HCT116 (cell line): ENCODE results near the gene ARHGAP10. TPM values are rescaled to one million over a fixed set of nuclear protein-coding genes. Genes with fewer than 3 reads are reported as not detected.

Experiments used
- ATAC-seq: fragments of 200-7000 bp; cut with Tn5 transposase; 2 replicates; pipeline ENCODE4 v1.9.1; 2020; ENCODE audit warnings: mild to moderate bottlenecking, moderate library complexity
- BruUV-seq: library from RNA; stranded (reverse); fragments of 400-500 nt; replicated peaks from 2 replicates; lab custom pipeline; 2021; lab: Mats Ljungman, UMichigan
- CTCF ChIA-PET: fragments of 300-600 bp; sonication (Branson Sonifier 250); formaldehyde crosslinking; loops from one replicate; lab custom pipeline; 2021; ENCODE audit warnings: antibody characterized with exemption; lab: Charles Lee
- POLR2A ChIA-PET: fragments of 300-600, 350-600 bp; sonication (Branson Sonifier 250); formaldehyde crosslinking; loops from one replicate; lab custom pipeline; 2021; ENCODE audit warnings: antibody characterized with exemption; lab: Charles Lee
- RAD21 ChIA-PET, 2 experiments: fragments of 300-600 bp; sonication (Branson Sonifier 250); formaldehyde crosslinking; loops; one replicate each; lab custom pipeline; 2023; ENCODE audit warnings: low total read pairs in 2 of 2; ENCODE audit not compliant: uncharacterized antibody in 2 of 2, unreplicated experiment in 2 of 2, low non-redundant PET in 1 of 2; lab: Charles Lee
- DNase-seq: peaks from one replicate; pipeline ENCODE4 v3.0.0-alpha.2; 2010; ENCODE audit warnings: low read depth, low spot score
- H2AFZ ChIP-seq: fragments of 200-600 bp; shearing (Covaris generic), sonication (generic); 2 replicates; pipeline ENCODE4 v1.6.1; 2017; ENCODE audit warnings: low read depth, mixed run types, mixed read lengths, antibody characterized with exemption, low read length; ENCODE audit not compliant: poor library complexity, severe bottlenecking
- H3K27ac ChIP-seq: 2 replicates; pipeline ENCODE4 v1.5.1; 2012; ENCODE audit warnings: low read depth, low read length
- H3K27me3 ChIP-seq: fragments of 200-600 bp; sonication (generic); 2 replicates; pipeline ENCODE4 v1.6.1; 2016; ENCODE audit warnings: mixed run types, low read length, mixed read lengths; ENCODE audit not compliant: insufficient read depth
- H3K36me3 ChIP-seq, 2 experiments: fragments of 200-500 bp in 1 of 2; fragments of 200-600 bp in 1 of 2; sonication (Bioruptor generic) in 1 of 2; sonication (generic) in 1 of 2; 2 replicates each; pipeline versions ENCODE4 v1.5.1 to v1.6.1; 2014 to 2016; ENCODE audit warnings: low read length in 2 of 2, inconsistent platforms in 1 of 2, mixed read lengths in 1 of 2, mixed run types in 1 of 2; ENCODE audit not compliant: insufficient read depth in 2 of 2, control insufficient read depth in 1 of 2
- H3K4me1 ChIP-seq, 2 experiments: fragments of 200-600 bp in 1 of 2; sonication (generic) in 1 of 2; 2 replicates each; pipeline versions ENCODE4 v1.5.1 to v1.6.1; 2012 to 2017; ENCODE audit warnings: low read length in 2 of 2, inconsistent platforms in 1 of 2, mild to moderate bottlenecking in 1 of 2, mixed read lengths in 1 of 2, mixed run types in 1 of 2, moderate library complexity in 1 of 2; ENCODE audit not compliant: insufficient read depth in 2 of 2, control insufficient read depth in 1 of 2
- H3K4me2 ChIP-seq: fragments of 200-600 bp; sonication (generic); 2 replicates; pipeline ENCODE4 v1.6.1; 2017; ENCODE audit warnings: mixed run types, low read length, mixed read lengths
- H3K4me3 ChIP-seq, 2 experiments: fragments of 200-600 bp in 1 of 2; sonication (generic) in 1 of 2; replicated peaks in 1 of 2; 2 replicates each; pipeline ENCODE4 v1.5.1; 2011 to 2016; ENCODE audit warnings: low read length in 2 of 2, control low read depth in 1 of 2, low read depth in 1 of 2, mild to moderate bottlenecking in 1 of 2, mixed read lengths in 1 of 2, mixed run types in 1 of 2
- H3K79me2 ChIP-seq: fragments of 200-600 bp; sonication (generic); 2 replicates; pipeline ENCODE4 v1.6.1; 2017; ENCODE audit warnings: mild to moderate bottlenecking, mixed run types, low read length, moderate library complexity, mixed read lengths; ENCODE audit not compliant: insufficient read depth
- H3K9ac ChIP-seq: fragments of 200-600 bp; sonication (generic); 2 replicates; pipeline ENCODE4 v1.6.1; 2016; ENCODE audit warnings: low read length, mixed read lengths
- H3K9me2 ChIP-seq: fragments of 200-600 bp; sonication (generic), shearing (Covaris generic); 2 replicates; pipeline ENCODE4 v1.6.1; 2017; ENCODE audit warnings: mixed run types, mild to moderate bottlenecking, moderate library complexity; ENCODE audit not compliant: insufficient read depth
- H3K9me3 ChIP-seq, 2 experiments: fragments of 200-500 bp in 1 of 2; fragments of 200-600 bp in 1 of 2; sonication (Bioruptor generic) in 1 of 2; sonication (generic) in 1 of 2; 2 replicates each; pipeline ENCODE4 v1.6.1; 2014 to 2017; ENCODE audit warnings: low read length in 2 of 2, mixed read lengths in 2 of 2, inconsistent platforms in 1 of 2, low read depth in 1 of 2, mild to moderate bottlenecking in 1 of 2, mixed run types in 1 of 2, moderate library complexity in 1 of 2; ENCODE audit not compliant: control insufficient read depth in 1 of 2, insufficient read depth in 1 of 2
- H4K20me1 ChIP-seq: fragments of 200-600 bp; sonication (generic), shearing (Covaris generic); 2 replicates; pipeline ENCODE4 v1.6.1; 2017; ENCODE audit warnings: mixed run types, mild to moderate bottlenecking, moderate library complexity; ENCODE audit not compliant: insufficient read depth
- CBX3 ChIP-seq: IDR thresholded peaks from 2 replicates; pipeline ENCODE4 v1.6.1; 2012; ENCODE audit warnings: low read depth
- CEBPB ChIP-seq: IDR thresholded peaks from 2 replicates; pipeline ENCODE4 v1.6.1; 2012; ENCODE audit warnings: low read depth
- EGR1 ChIP-seq: IDR thresholded peaks from 2 replicates; pipeline ENCODE4 v1.6.1; 2012; ENCODE audit warnings: low read depth
- ELF1 ChIP-seq: IDR thresholded peaks from 2 replicates; pipeline ENCODE4 v1.6.1; 2012; ENCODE audit warnings: low read depth, borderline replicate concordance
- EZH2 ChIP-seq: fragments of 200-600 bp; sonication (generic); IDR thresholded peaks from 2 replicates; pipeline ENCODE4 v1.6.1; 2017; ENCODE audit warnings: antibody characterized with exemption, mixed run types
- EZH2phosphoT487 ChIP-seq: fragments of 200-600 bp; IDR thresholded peaks from 2 replicates; pipeline ENCODE4 v1.6.1; 2018; ENCODE audit warnings: antibody characterized with exemption, borderline replicate concordance
- FOSL1 ChIP-seq: IDR thresholded peaks from 2 replicates; pipeline ENCODE4 v1.6.1; 2012; ENCODE audit warnings: low read depth
- SIN3A ChIP-seq: IDR thresholded peaks from 2 replicates; pipeline ENCODE4 v1.6.1; 2012; ENCODE audit warnings: low read depth
- SP1 ChIP-seq: IDR thresholded peaks from 2 replicates; pipeline ENCODE4 v1.6.1; 2012; ENCODE audit warnings: low read depth
- YY1 ChIP-seq: IDR thresholded peaks from 2 replicates; pipeline ENCODE4 v1.6.1; 2011; ENCODE audit warnings: low read length, low read depth, moderate library complexity, mild to moderate bottlenecking; ENCODE audit not compliant: insufficient replicate concordance; ENCODE audit errors: extremely low read depth
- intact Hi-C: fragments of 100-400 bp; cut with micrococcal nuclease; formaldehyde crosslinking; loops from 2 replicates; pipeline ENCODE4 v1.10.0; 2022
- total RNA-seq: library from RNA; stranded (reverse); gene quantifications from one replicate; pipeline ENCODE4 v1.2.1, GENCODE V29; 2021; ENCODE audit not compliant: unreplicated experiment
- TF ChIP-seq, protein P1 (sequence below), 3 experiments: fragments of 200-600 bp in 1 of 3; sonication (generic) in 1 of 3; IDR thresholded peaks in 2 of 3; conservative IDR thresholded peaks in 1 of 3; 2 replicates each; pipeline ENCODE4 v1.5.1; 2012 to 2017; ENCODE audit warnings: low read depth in 2 of 3, low read length in 2 of 3, antibody characterized with exemption in 1 of 3, borderline replicate concordance in 1 of 3, control low read depth in 1 of 3, mild to moderate bottlenecking in 1 of 3, mixed read lengths in 1 of 3, mixed run types in 1 of 3, moderate library complexity in 1 of 3; ENCODE audit not compliant: insufficient read depth in 1 of 3
- TF ChIP-seq, protein P2 (sequence below): IDR thresholded peaks from 2 replicates; pipeline ENCODE4 v1.6.1; 2012
- TF ChIP-seq, protein P3 (sequence below): IDR thresholded peaks from 2 replicates; pipeline ENCODE4 v1.6.1; 2012; ENCODE audit warnings: low read depth

The ARHGAP10 gene
- total RNA-seq, 1 experiment from 2014 or later: 24.7 TPM

DNA sequence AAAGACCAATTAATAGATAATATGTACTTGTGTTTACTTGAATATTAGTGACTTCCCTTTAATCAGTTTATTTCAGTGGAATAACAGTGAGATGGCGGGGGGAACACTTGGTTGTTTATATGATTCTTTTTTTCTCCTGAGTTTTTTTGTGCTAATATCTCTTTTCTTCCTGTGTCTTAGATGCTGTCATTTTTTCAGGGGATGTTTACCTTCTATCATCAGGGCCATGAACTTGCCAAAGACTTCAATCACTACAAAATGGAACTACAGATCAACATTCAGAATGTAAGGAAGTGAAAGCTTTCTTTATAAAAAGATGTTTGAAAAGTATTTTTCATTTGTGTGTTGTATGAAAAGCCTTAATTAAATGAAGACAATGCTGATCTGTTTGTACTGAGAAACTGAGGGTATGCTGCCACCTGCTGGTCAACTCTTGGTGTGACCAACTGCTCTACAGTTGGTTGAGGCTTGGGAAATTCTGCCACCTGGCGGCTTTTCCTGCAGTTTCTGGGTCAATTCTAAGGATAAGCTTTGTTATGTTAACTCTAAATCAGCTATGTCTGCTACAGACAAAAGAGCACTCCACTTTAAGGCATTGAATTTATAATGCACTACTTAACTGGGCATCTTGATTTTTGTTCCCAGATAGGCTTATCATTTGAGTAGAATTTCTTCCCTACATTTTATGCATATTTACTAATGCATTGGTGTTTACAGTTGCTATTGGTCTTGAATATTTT, 134.8 kb downstream of the ARHGAP10 start (continued):
- TF ChIP-seq, protein P1, sequence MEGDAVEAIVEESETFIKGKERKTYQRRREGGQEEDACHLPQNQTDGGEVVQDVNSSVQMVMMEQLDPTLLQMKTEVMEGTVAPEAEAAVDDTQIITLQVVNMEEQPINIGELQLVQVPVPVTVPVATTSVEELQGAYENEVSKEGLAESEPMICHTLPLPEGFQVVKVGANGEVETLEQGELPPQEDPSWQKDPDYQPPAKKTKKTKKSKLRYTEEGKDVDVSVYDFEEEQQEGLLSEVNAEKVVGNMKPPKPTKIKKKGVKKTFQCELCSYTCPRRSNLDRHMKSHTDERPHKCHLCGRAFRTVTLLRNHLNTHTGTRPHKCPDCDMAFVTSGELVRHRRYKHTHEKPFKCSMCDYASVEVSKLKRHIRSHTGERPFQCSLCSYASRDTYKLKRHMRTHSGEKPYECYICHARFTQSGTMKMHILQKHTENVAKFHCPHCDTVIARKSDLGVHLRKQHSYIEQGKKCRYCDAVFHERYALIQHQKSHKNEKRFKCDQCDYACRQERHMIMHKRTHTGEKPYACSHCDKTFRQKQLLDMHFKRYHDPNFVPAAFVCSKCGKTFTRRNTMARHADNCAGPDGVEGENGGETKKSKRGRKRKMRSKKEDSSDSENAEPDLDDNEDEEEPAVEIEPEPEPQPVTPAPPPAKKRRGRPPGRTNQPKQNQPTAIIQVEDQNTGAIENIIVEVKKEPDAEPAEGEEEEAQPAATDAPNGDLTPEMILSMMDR (IDR thresholded peaks at IDR 0.05 in 2 of 3, conservative IDR thresholded peaks at IDR 0.05 in 1 of 3; ENCODE audit: borderline replicate concordance in 1 of 3, insufficient read depth in 1 of 3, low read depth in 2 of 3, low read length in 2 of 3): peak; percentile 97 to 100 (median 100)
- TF ChIP-seq, protein P2, sequence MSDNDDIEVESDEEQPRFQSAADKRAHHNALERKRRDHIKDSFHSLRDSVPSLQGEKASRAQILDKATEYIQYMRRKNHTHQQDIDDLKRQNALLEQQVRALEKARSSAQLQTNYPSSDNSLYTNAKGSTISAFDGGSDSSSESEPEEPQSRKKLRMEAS: no peak

DNA sequence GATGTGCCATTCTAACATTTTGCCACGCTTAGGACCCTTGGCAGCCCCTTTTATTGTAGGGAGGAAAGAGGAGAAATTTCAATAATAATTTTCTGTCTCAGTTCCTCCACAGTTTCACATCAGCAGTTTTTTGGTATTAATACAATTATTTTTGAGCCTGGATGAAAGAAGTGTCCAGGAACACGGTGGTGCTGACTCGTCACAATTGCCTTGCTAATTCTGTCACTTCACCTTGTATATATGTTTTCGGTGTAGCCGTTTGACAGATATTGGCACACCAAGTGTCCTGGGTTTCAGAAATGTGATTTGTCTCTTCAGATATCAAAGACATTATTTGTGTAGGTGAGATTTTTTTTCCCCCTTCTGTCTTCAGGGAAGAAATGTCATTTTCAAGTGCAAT, 142.2 kb downstream of the ARHGAP10 start:
- BruUV-seq: no TSS peak
- ChIA-PET RAD21 (no interaction called here), POLR2A (no interaction called here), CTCF (no interaction called here)
- Histone ChIP-seq H3K9ac (no peak overlapping the region), H2AFZ (no peak overlapping the region), H3K4me1 (no peaks in the 10 kb centered on the region), H3K4me2 (no peak overlapping the region), H3K9me3 (no peaks in the 10 kb centered on the region), H3K27ac (no peak overlapping the region), H3K79me2 (no peaks in the 10 kb centered on the region; the same call in 1 of the 2 replicates), H3K27me3 (no peaks in the 10 kb centered on the region), H4K20me1 (no peaks in the 10 kb centered on the region), H3K36me3 (peaks cover 0 to 8% of the 10 kb centered on the region in 2 experiments; a peak in 1 of 4 replicates), H3K9me2 (no peaks in the 10 kb centered on the region), H3K4me3 (no peak overlapping the region)
- no peak for DNase-seq
- intact Hi-C loops: no loop called here
- no peak for ATAC-seq
- TF ChIP-seq, protein P1 (IDR thresholded peaks at IDR 0.05 in 2 of 3, conservative IDR thresholded peaks at IDR 0.05 in 1 of 3; ENCODE audit: borderline replicate concordance in 1 of 3, insufficient read depth in 1 of 3, low read depth in 2 of 3, low read length in 2 of 3): no peak
- no peak for TF ChIP-seq EGR1
- no peak for TF ChIP-seq YY1
- TF ChIP-seq EZH2phosphoT487: no peak
- no peak for TF ChIP-seq SIN3A
- no peak for TF ChIP-seq CEBPB
- TF ChIP-seq, protein P3, sequence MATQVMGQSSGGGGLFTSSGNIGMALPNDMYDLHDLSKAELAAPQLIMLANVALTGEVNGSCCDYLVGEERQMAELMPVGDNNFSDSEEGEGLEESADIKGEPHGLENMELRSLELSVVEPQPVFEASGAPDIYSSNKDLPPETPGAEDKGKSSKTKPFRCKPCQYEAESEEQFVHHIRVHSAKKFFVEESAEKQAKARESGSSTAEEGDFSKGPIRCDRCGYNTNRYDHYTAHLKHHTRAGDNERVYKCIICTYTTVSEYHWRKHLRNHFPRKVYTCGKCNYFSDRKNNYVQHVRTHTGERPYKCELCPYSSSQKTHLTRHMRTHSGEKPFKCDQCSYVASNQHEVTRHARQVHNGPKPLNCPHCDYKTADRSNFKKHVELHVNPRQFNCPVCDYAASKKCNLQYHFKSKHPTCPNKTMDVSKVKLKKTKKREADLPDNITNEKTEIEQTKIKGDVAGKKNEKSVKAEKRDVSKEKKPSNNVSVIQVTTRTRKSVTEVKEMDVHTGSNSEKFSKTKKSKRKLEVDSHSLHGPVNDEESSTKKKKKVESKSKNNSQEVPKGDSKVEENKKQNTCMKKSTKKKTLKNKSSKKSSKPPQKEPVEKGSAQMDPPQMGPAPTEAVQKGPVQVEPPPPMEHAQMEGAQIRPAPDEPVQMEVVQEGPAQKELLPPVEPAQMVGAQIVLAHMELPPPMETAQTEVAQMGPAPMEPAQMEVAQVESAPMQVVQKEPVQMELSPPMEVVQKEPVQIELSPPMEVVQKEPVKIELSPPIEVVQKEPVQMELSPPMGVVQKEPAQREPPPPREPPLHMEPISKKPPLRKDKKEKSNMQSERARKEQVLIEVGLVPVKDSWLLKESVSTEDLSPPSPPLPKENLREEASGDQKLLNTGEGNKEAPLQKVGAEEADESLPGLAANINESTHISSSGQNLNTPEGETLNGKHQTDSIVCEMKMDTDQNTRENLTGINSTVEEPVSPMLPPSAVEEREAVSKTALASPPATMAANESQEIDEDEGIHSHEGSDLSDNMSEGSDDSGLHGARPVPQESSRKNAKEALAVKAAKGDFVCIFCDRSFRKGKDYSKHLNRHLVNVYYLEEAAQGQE: no peak
- TF ChIP-seq FOSL1: no peak
- no peak for TF ChIP-seq SP1
- TF ChIP-seq CBX3: no peak
- TF ChIP-seq EZH2: no peak
- no peak for TF ChIP-seq ELF1
